Neural crest cell (in vitro differentiated cells): ENCODE results near the gene FBXW2. TPM values are rescaled to one million over a fixed set of nuclear protein-coding genes. Genes with fewer than 3 reads are reported as not detected.

Experiments
- DNase-seq: peaks from one replicate; pipeline ENCODE4 v3.0.0; 2021; ENCODE audit warnings: low read depth, mixed read lengths, low spot score
- H3K27ac Mint-ChIP-seq: one replicate; pipeline ENCODE4 v1.8.0; 2021; ENCODE audit warnings: mild to moderate bottlenecking, mixed read lengths; ENCODE audit not compliant: unreplicated experiment
- H3K27me3 Mint-ChIP-seq: 2 replicates; pipeline ENCODE4 v1.8.0; 2021; ENCODE audit warnings: low read depth, mild to moderate bottlenecking, mixed read lengths
- H3K36me3 Mint-ChIP-seq: 2 replicates; pipeline ENCODE4 v1.8.0; 2021; ENCODE audit warnings: low read depth, mild to moderate bottlenecking, mixed read lengths
- H3K4me1 Mint-ChIP-seq: 2 replicates; pipeline ENCODE4 v1.8.0; 2021; ENCODE audit warnings: mixed read lengths
- H3K4me3 Mint-ChIP-seq: one replicate; pipeline ENCODE4 v1.8.0; 2021; ENCODE audit warnings: mild to moderate bottlenecking, mixed read lengths
- H3K9me3 Mint-ChIP-seq: 2 replicates; pipeline ENCODE4 v1.8.0; 2021; ENCODE audit warnings: mixed read lengths
- CTCF ChIP-seq: fragments of 200-600 bp; sonication (generic); conservative IDR thresholded peaks from 2 replicates; pipeline ENCODE4 v1.5.0; 2021; ENCODE audit warnings: antibody characterized with exemption, mild to moderate bottlenecking
- total RNA-seq: library from RNA; stranded (reverse); gene quantifications from 2 replicates; pipeline ENCODE4 v1.2.1, GENCODE V29; 2021

FBXW2 gene
- total RNA-seq, 1 donor from 2014 or later: 63.3 TPM

- no peak overlapping the region for H3K27ac Mint-ChIP-seq
- H3K4me3 Mint-ChIP-seq: no peak overlapping the region
- H3K36me3 Mint-ChIP-seq: peaks cover 6% of the 10 kb centered on the region
These were observed 24.3 kb downstream of the FBXW2 start for GRCh38 chr9:120768886-120769285.

GRCh38 chr9:120768247-120768646 lies 25.0 kb downstream of the FBXW2 start:
- Mint-ChIP-seq H3K27ac (no peak overlapping the region), H3K36me3 (peaks cover 6% of the 10 kb centered on the region), H3K4me1 (no peaks in the 10 kb centered on the region), H3K4me3 (no peak overlapping the region), H3K27me3 (no peaks in the 10 kb centered on the region), H3K9me3 (no peaks in the 10 kb centered on the region)
- no peak for DNase-seq
- TF ChIP-seq CTCF: no peak

More at GRCh38 chr9:120768886-120769285, 24.3 kb downstream of the FBXW2 start:
- no peak for TF ChIP-seq CTCF
- no peaks in the 10 kb centered on the region for H3K9me3 Mint-ChIP-seq
- H3K27me3 Mint-ChIP-seq: no peaks in the 10 kb centered on the region
- no peaks in the 10 kb centered on the region for H3K4me1 Mint-ChIP-seq
- no peak for DNase-seq

GRCh38 chr9:120767451-120767850 lies 25.8 kb downstream of the FBXW2 start:
- no peak for TF ChIP-seq CTCF
- no peak for DNase-seq
- Mint-ChIP-seq H3K9me3 (no peaks in the 10 kb centered on the region), H3K4me1 (no peaks in the 10 kb centered on the region), H3K4me3 (no peak overlapping the region), H3K27ac (no peak overlapping the region), H3K27me3 (no peaks in the 10 kb centered on the region), H3K36me3 (peaks cover 6% of the 10 kb centered on the region)

GRCh38 chr9:120765910-120766425 lies 27.2 kb downstream of the FBXW2 start:
- DNase-seq: no peak
- H3K27me3 Mint-ChIP-seq: no peaks in the 10 kb centered on the region
- no peak overlapping the region for H3K27ac Mint-ChIP-seq
- no peaks in the 10 kb centered on the region for H3K9me3 Mint-ChIP-seq
- H3K4me1 Mint-ChIP-seq: no peaks in the 10 kb centered on the region
- TF ChIP-seq CTCF: no peak
- H3K36me3 Mint-ChIP-seq: peaks cover 2% of the 10 kb centered on the region
- H3K4me3 Mint-ChIP-seq: no peak overlapping the region

GRCh38 chr9:120764476-120764875 lies 28.7 kb downstream of the FBXW2 start:
- Mint-ChIP-seq H3K27me3 (no peaks in the 10 kb centered on the region), H3K4me1 (no peaks in the 10 kb centered on the region), H3K36me3 (peaks cover 2% of the 10 kb centered on the region), H3K27ac (no peak overlapping the region), H3K4me3 (no peak overlapping the region), H3K9me3 (no peaks in the 10 kb centered on the region)
- no peak for TF ChIP-seq CTCF
- DNase-seq: no peak
